HG03520 (cell line): ENCODE measurements around the gene FARP2.
"Not testable (repeated sequence)": the region's sequence is repeated elsewhere in the genome, so short reads cannot be mapped to it uniquely, and the experiment has no call there.

Experiments used
- ATAC-seq: cut with Tn5 transposase; IDR thresholded peaks from one replicate; pipeline ENCODE4 v1.9.1; 2021; ENCODE audit warnings: mild to moderate bottlenecking, moderate library complexity; ENCODE audit not compliant: unreplicated experiment

Gene FARP2

GRCh38 chr2:241519669-241520068 lies 163.6 kb downstream of the FARP2 start:
- no peak for ATAC-seq

DNA sequence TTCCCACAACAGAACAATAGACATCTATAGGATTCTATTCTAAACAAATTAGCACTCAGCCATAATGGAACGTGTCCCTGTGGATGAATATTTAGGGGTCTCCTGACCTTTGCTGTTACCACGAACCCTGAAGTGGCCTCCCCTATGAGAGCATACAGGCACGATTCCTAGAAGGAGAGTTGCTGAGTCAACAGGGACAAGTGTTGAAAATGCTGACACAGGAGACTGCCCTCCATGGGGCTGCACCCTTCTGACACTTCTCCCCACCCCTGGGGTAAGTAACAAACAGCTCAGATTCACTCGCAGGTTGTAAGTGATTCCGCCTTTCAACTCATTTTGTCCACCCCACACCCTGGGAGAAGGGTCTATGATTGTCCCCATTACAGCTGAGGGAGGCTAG lies 166.4 kb downstream of the FARP2 start:
- ATAC-seq: no peak

- ATAC-seq: not testable (repeated sequence)
Measured at GRCh38 chr2:241525818-241526780, 170.0 kb downstream of the FARP2 start.

DNA sequence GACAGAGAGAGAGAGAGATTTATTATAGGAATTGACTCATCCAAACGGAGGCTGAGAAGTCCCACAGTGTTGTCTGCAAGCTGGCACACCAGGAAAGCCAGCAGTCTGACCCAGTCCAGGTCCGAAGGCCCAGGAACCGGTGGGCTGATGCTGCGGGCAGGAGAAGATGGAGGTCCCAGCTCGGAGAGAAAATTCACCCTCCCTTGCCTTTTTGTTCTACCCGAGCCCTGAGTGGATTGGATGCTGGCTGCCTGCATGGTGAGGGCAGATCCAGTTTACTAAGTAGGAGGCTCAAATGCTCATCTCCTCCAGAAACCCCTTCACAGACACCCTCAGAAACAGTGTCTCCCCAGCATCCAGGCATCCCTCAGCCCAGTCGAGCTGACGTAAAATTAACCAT lies 174.5 kb downstream of the FARP2 start:
- no peak for ATAC-seq

- no peak for ATAC-seq
Measured at GRCh38 chr2:241531161-241531722, 175.2 kb downstream of the FARP2 start.

- ATAC-seq: no peak
Measured at GRCh38 chr2:241532168-241532567, 176.1 kb downstream of the FARP2 start.

DNA sequence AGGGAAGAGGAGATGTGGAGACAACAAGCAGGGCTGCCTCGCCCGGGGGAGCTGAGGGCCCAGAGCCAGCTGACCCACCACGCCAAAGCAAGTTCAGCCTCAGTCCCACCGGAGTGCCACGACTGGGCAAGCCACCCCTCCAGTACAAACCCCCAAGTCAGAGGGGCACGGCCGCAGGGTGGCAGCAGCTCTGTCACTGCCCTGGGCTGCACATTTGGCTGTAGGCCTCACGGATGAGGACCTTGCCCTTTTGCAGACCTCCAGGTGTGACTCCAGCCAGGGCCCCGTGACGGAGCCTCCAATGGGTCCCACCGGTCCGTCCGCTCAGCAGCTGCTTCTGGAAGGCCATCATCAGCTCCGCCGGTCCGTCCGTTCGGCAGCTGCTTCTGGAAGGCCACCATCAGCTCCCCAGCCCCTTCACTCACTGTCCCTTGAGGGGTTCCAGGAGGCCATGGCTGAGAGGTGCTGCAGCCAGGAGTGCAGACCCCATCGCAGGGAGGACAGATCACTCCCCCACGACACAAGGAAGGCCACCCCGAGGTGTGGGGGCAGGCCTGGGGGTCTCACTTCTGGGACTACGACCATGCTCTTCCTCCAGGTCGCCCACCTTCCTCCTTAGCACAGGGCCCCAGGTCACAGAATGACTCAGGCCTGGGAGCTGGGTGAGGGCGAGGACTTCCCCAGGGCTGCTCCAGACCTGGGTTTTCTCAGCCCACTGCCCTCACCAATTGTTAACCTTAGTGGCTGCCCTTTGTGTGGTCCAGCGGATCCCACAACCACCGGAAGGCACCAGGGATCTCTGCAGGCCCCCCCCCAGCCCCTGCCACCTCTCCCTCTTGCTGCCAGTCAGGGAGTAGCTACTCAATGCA lies 176.9 kb downstream of the FARP2 start:
- no peak for ATAC-seq

DNA sequence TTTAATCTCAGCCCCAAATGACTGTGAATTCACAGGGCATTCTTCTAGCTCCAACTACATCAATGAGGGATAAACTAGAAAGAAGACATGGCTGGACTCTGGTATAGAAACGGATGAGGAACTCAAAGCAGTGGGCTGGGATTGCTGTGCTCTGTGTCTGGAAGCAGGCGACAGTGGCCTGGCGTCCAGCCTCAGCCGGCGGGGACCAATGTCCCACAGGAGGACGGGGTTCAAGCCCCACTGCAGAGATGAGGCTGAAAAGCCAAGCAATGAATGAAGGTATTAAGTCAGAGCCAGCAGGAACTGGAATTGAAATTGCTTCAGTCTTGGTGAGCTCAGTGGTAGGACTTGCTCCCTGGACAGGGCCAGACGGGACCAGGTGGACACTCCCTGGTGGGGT lies 178.2 kb downstream of the FARP2 start:
- ATAC-seq: no peak

- ATAC-seq: no peak
Measured at GRCh38 chr2:241534701-241535375, 178.8 kb downstream of the FARP2 start.

DNA sequence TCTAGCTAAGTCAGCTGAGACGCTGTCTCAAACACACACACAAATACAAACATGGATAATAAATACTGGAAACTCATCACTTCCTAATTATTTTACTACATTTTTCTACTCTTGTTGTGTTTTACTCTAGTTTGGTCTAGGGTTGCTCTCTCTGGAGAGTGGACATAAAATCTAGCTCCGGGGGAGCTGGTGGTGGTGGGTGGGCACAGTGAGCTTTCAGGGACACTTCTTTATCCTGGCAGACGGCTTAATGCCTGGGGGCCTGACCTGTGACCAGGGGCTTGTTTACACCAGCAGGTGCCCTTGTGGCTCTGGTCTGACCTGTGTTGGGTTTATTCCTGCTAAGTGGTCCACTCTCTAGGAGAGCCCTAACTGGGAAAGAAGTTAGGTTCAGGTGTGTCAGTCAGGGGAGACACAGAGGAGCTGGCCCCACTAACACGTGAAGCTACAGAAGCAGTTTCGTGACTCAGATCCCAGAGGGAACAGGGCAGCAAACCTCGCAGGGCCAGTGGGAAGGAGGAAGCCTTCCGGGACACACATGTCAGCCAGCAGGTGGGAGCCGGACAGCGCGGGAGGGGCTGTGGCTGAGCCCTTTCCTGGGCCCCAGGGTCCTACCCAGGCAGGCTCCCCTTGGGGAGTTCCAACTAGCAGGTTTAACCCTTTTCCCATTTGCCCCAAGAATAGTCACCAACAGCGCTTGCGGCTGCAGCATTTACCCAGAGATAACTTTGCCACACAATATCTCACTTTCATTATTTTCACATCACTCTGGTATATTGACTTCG lies 180.0 kb downstream of the FARP2 start:
- no peak for ATAC-seq

- ATAC-seq: no peak
Measured at GRCh38 chr2:241538838-241539615, 182.9 kb downstream of the FARP2 start.

- ATAC-seq: no peak
Measured at GRCh38 chr2:241539616-241540374, 183.7 kb downstream of the FARP2 start.

DNA sequence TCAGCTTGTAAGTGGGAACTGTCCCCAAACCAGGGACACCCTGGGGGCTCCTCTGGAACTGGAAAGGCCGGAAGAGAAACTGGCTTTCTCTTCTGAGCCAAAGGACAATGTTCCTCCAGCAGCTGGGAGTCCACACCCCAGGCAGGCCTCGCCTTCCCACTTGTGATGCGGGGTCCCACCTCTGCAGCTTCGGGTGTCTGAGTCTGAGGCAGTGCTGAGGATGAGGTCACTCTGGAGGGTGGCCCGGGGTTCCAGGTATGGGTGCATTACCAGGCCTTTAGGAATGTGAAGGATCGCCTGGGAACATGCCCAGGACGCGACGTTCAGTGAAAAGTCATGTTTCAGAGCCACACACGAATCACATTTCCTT lies 184.3 kb downstream of the FARP2 start:
- ATAC-seq: no peak

DNA sequence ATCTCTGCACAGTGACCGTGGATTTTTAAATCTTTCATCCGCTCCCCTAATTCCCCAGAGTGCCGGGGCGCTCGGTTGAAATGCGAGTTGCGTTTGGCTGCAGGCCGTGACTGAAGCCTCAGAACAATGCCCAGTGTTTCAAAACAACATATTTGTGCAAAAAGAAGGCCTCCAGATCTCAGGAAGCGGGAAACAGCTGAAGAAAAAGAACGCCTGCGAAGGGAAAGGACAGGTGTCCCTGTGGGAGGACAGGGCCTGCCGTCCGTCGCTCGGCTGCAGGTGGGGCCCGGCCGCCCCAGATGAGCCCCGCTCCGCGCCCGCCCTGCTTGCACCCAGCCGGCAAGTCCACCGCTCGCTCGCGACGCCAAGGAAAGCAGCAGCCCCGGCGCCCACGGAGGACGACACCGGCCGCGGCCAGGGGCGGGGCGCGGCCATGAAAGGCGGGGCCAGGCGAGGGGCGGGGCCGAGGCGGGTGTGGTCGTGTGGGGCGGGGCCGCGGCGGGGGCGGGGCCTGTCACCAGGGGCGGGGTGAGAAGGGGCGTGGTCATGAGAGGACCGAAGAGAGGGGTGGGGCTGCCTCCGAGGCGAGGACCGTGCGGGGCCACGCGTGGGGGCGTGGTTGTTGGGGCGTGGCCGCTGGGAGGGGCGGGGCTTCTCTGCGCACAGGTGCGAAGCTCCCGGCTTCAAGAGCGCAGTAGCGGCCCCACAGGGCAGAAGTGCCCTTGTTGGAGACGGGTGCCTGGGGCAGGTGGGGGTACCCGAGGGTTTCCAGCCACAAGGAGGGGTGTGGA lies 184.9 kb downstream of the FARP2 start:
- ATAC-seq: no peak

GRCh38 chr2:241541564-241542277 lies 185.6 kb downstream of the FARP2 start:
- no peak for ATAC-seq

GRCh38 chr2:241542278-241542605 lies 186.2 kb downstream of the FARP2 start:
- no peak for ATAC-seq
